RKO (cell line): Measurements from ENCODE around the gene CHST3.
A peak's percentile ranks its signal among the peaks of the same experiment; 100 is the strongest.
"Not testable (repeated sequence)": the region's sequence is repeated elsewhere in the genome, so short reads cannot be mapped to it uniquely, and the experiment has no call there.

Experiments
- DNase-seq: peaks from one replicate; pipeline ENCODE4 v3.0.0-alpha.2; 2016; ENCODE audit warnings: low spot score

Gene CHST3

GRCh38 chr10:71973777-71974488, 9.7 kb downstream of the CHST3 start:
- DNase-seq: no peak

- DNase-seq: peak; percentile 66
Measured at GRCh38 chr10:71974489-71975021, 10.4 kb downstream of the CHST3 start.

- no peak for DNase-seq
Measured at GRCh38 chr10:71975087-71975870, 11.1 kb downstream of the CHST3 start.

GRCh38 chr10:71975871-71976725, 11.9 kb downstream of the CHST3 start:
- DNase-seq: peak; percentile 27

GRCh38 chr10:71977614-71977903, 13.4 kb downstream of the CHST3 start:
- not testable (repeated sequence) for DNase-seq

- DNase-seq: no peak
Measured at GRCh38 chr10:71978476-71978875, 14.3 kb downstream of the CHST3 start.

- DNase-seq: no peak
Measured at GRCh38 chr10:71978988-71979691, 14.9 kb downstream of the CHST3 start.

- no peak for DNase-seq
Measured at GRCh38 chr10:71979692-71980062, 15.5 kb downstream of the CHST3 start.

- no peak for DNase-seq
Measured at GRCh38 chr10:71980181-71981014, 16.2 kb downstream of the CHST3 start.

GRCh38 chr10:71981015-71981875, 17.1 kb downstream of the CHST3 start:
- no peak for DNase-seq

- no peak for DNase-seq
Measured at GRCh38 chr10:71981876-71982230, 17.7 kb downstream of the CHST3 start.

GRCh38 chr10:71982269-71983178, 18.3 kb downstream of the CHST3 start:
- DNase-seq: no peak

GRCh38 chr10:71984126-71984808, 20.1 kb downstream of the CHST3 start:
- DNase-seq: no peak

GRCh38 chr10:71984809-71985388, 20.7 kb downstream of the CHST3 start:
- no peak for DNase-seq

GRCh38 chr10:71985542-71986250, 21.5 kb downstream of the CHST3 start:
- DNase-seq: no peak

GRCh38 chr10:71988895-71989294, 24.7 kb downstream of the CHST3 start:
- DNase-seq: not testable (repeated sequence)
